HepG2 (cell line): ENCODE results near the gene LSM5. TPM values are rescaled to one million over a fixed set of nuclear protein-coding genes. Genes with fewer than 3 reads are reported as not detected.

Experiments
- CEBPB ChIP-seq: IDR thresholded peaks from 2 replicates; pipeline ENCODE4 v1.6.1; 2011; ENCODE audit warnings: low read depth, low read length, improper control_type of control experiment, borderline replicate concordance
- KDM5A ChIP-seq: fragments of 200-600 bp; sonication (generic); IDR thresholded peaks from 2 replicates; pipeline ENCODE4 v1.7.0; 2018; ENCODE audit warnings: antibody characterized with exemption, mild to moderate bottlenecking, low read length, borderline replicate concordance
- KMT2B ChIP-seq: IDR thresholded peaks from 2 replicates; pipeline ENCODE4 v1.6.1; 2016; ENCODE audit warnings: missing genetic modification reagents, missing compliant biosample characterization
- MTA3 ChIP-seq: sonication (generic); formaldehyde crosslinking; IDR thresholded peaks from 2 replicates; pipeline ENCODE4 v1.4.0; 2020; ENCODE audit warnings: missing genetic modification reagents
- SIN3B ChIP-seq: fragments of 150-350 bp; IDR thresholded peaks from 2 replicates; pipeline ENCODE4 v1.6.1; 2014; ENCODE audit warnings: low read length
- THAP11 ChIP-seq: IDR thresholded peaks from 2 replicates; pipeline ENCODE4 v1.6.1; 2016; ENCODE audit warnings: missing biosample characterization, missing genetic modification reagents
- TRIM24 ChIP-seq: sonication (generic); formaldehyde crosslinking; IDR thresholded peaks from 2 replicates; pipeline ENCODE4 v1.8.0; 2022; ENCODE audit warnings: mild to moderate bottlenecking, missing genetic modification reagents
- ZNF121 ChIP-seq: sonication (generic); formaldehyde crosslinking; IDR thresholded peaks from 2 replicates; pipeline ENCODE4 v1.5.0; 2020; ENCODE audit warnings: mild to moderate bottlenecking, missing genetic modification reagents
- ZNF44 ChIP-seq: sonication (generic); formaldehyde crosslinking; IDR thresholded peaks from 2 replicates; pipeline ENCODE4 v1.5.1; 2020; ENCODE audit warnings: mild to moderate bottlenecking, missing genetic modification reagents
- polyA plus RNA-seq, 8 experiments: library from polyadenylated mRNA; depleted of rRNA in 3 of 8; stranded (reverse) in 7 of 8; unstranded in 1 of 8; fragments of >200 nt; fragmentation: Illumina TruSeq in 4 of 8; extraction: Trizol in 4 of 8; gene quantifications; 2 replicates each; pipeline versions ENCODE4 v1.2.1 to v1.2.3, GENCODE V29; 2011 to 2016; ENCODE audit warnings: low read depth in 4 of 8, missing spikeins in 1 of 8, mixed read lengths in 1 of 8; ENCODE audit not compliant: insufficient read depth in 1 of 8
- total RNA-seq, 5 experiments: library from RNA; depleted of rRNA; stranded (reverse); fragments of >200 nt; fragmentation: Illumina TruSeq; extraction: Trizol; gene quantifications; 2 replicates each; pipeline ENCODE4 v1.2.3, GENCODE V29; 2016; ENCODE audit warnings: low read depth in 1 of 5
- TF ChIP-seq, protein P1 (sequence below): sonication (generic); formaldehyde crosslinking; IDR thresholded peaks from 2 replicates; pipeline ENCODE4 v1.5.0; 2020; ENCODE audit warnings: mild to moderate bottlenecking, missing genetic modification reagents, borderline replicate concordance
- TF ChIP-seq, protein P2 (sequence below): sonication (generic); formaldehyde crosslinking; IDR thresholded peaks from 2 replicates; pipeline ENCODE4 v1.5.0; 2020; ENCODE audit warnings: missing genetic modification reagents
- TF ChIP-seq, protein P3 (sequence below): sonication (generic); formaldehyde crosslinking; IDR thresholded peaks from 2 replicates; pipeline ENCODE4 v1.4.0; 2020; ENCODE audit warnings: mild to moderate bottlenecking, missing genetic modification reagents
- TF ChIP-seq, protein P4 (sequence below): sonication (generic); formaldehyde crosslinking; IDR thresholded peaks from 2 replicates; pipeline ENCODE4 v1.4.0; 2020; ENCODE audit warnings: missing genetic modification reagents
- TF ChIP-seq, protein P5 (sequence below): sonication (generic); formaldehyde crosslinking; IDR thresholded peaks from 2 replicates; pipeline ENCODE4 v1.5.1; 2020; ENCODE audit warnings: mild to moderate bottlenecking, moderate library complexity, missing genetic modification reagents

The LSM5 gene
- total and polyA plus RNA-seq, 2 of the 13 experiments (the other 11 are each of a cell fraction or from before 2014, with no cell fraction given) = 30.3 to 183 TPM

DNA sequence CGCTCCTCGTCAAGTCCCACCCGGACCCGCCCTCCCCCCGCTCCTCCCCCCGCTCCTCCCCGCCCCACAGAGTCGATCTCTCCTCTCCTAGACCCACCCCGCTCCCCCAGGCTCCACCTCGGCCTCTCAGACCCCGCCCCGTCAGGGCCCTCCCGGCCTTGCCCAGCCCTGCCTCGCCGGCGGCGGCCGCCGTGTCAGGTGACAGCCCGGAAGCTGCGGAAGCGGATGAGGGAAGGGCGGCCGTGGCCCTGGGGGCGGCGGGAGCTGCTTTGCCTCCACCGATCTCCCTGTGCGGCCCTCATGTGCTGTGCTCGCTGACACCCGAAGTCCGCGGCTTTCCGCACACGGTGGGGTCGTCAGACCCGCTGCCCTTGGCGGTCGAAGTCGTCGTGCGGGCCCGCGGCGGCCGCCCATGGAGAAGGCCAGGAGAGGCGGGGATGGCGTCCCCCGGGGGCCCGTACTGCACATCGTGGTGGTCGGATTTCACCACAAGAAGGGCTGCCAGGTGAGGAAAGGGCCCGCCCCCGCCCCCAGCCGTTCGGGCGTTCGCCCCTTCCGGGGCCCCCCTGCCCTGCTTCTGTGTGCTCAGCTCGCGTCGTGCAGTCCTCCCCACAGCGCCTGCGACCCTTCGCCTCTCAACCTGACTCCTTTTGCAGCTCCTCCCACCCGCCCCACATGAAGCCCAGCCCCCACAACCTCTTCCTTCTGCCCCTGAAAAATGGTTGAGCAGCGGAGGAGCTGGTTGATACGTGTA is 5.3 kb upstream of the LSM5 start, which contains the start of gene AVL9 (continued):
- TF ChIP-seq, protein P1, sequence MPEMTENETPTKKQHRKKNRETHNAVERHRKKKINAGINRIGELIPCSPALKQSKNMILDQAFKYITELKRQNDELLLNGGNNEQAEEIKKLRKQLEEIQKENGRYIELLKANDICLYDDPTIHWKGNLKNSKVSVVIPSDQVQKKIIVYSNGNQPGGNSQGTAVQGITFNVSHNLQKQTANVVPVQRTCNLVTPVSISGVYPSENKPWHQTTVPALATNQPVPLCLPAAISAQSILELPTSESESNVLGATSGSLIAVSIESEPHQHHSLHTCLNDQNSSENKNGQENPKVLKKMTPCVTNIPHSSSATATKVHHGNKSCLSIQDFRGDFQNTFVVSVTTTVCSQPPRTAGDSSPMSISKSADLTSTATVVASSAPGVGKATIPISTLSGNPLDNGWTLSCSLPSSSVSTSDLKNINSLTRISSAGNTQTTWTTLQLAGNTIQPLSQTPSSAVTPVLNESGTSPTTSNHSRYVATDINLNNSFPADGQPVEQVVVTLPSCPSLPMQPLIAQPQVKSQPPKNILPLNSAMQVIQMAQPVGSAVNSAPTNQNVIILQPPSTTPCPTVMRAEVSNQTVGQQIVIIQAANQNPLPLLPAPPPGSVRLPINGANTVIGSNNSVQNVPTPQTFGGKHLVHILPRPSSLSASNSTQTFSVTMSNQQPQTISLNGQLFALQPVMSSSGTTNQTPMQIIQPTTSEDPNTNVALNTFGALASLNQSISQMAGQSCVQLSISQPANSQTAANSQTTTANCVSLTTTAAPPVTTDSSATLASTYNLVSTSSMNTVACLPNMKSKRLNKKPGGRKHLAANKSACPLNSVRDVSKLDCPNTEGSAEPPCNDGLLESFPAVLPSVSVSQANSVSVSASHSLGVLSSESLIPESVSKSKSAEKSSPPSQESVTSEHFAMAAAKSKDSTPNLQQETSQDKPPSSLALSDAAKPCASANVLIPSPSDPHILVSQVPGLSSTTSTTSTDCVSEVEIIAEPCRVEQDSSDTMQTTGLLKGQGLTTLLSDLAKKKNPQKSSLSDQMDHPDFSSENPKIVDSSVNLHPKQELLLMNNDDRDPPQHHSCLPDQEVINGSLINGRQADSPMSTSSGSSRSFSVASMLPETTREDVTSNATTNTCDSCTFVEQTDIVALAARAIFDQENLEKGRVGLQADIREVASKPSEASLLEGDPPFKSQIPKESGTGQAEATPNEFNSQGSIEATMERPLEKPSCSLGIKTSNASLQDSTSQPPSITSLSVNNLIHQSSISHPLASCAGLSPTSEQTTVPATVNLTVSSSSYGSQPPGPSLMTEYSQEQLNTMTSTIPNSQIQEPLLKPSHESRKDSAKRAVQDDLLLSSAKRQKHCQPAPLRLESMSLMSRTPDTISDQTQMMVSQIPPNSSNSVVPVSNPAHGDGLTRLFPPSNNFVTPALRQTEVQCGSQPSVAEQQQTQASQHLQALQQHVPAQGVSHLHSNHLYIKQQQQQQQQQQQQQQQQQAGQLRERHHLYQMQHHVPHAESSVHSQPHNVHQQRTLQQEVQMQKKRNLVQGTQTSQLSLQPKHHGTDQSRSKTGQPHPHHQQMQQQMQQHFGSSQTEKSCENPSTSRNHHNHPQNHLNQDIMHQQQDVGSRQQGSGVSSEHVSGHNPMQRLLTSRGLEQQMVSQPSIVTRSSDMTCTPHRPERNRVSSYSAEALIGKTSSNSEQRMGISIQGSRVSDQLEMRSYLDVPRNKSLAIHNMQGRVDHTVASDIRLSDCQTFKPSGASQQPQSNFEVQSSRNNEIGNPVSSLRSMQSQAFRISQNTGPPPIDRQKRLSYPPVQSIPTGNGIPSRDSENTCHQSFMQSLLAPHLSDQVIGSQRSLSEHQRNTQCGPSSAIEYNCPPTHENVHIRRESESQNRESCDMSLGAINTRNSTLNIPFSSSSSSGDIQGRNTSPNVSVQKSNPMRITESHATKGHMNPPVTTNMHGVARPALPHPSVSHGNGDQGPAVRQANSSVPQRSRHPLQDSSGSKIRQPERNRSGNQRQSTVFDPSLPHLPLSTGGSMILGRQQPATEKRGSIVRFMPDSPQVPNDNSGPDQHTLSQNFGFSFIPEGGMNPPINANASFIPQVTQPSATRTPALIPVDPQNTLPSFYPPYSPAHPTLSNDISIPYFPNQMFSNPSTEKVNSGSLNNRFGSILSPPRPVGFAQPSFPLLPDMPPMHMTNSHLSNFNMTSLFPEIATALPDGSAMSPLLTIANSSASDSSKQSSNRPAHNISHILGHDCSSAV (CRISPR knock-in tag) = no peak
- TF ChIP-seq SIN3B = no peak
- TF ChIP-seq, protein P2, sequence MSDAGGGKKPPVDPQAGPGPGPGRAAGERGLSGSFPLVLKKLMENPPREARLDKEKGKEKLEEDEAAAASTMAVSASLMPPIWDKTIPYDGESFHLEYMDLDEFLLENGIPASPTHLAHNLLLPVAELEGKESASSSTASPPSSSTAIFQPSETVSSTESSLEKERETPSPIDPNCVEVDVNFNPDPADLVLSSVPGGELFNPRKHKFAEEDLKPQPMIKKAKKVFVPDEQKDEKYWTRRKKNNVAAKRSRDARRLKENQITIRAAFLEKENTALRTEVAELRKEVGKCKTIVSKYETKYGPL (CRISPR knock-in tag) = no peak
- TF ChIP-seq THAP11 (CRISPR knock-in tag) = peak; percentile 85
- TF ChIP-seq, protein P3, sequence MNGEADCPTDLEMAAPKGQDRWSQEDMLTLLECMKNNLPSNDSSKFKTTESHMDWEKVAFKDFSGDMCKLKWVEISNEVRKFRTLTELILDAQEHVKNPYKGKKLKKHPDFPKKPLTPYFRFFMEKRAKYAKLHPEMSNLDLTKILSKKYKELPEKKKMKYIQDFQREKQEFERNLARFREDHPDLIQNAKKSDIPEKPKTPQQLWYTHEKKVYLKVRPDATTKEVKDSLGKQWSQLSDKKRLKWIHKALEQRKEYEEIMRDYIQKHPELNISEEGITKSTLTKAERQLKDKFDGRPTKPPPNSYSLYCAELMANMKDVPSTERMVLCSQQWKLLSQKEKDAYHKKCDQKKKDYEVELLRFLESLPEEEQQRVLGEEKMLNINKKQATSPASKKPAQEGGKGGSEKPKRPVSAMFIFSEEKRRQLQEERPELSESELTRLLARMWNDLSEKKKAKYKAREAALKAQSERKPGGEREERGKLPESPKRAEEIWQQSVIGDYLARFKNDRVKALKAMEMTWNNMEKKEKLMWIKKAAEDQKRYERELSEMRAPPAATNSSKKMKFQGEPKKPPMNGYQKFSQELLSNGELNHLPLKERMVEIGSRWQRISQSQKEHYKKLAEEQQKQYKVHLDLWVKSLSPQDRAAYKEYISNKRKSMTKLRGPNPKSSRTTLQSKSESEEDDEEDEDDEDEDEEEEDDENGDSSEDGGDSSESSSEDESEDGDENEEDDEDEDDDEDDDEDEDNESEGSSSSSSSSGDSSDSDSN (CRISPR knock-in tag) = peak; percentile 95
- TF ChIP-seq KDM5A = peak; percentile 46; the same call in 1 of the 2 replicates
- no peak for TF ChIP-seq TRIM24 (CRISPR knock-in tag)
- TF ChIP-seq KMT2B = peak; percentile 79
- no peak for TF ChIP-seq ZNF121
- TF ChIP-seq, protein P4, sequence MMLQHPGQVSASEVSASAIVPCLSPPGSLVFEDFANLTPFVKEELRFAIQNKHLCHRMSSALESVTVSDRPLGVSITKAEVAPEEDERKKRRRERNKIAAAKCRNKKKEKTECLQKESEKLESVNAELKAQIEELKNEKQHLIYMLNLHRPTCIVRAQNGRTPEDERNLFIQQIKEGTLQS = peak; percentile 39; the same call in 1 of the 2 replicates
- no peak for TF ChIP-seq CEBPB
- no peak for TF ChIP-seq ZNF44 (CRISPR knock-in tag)
- TF ChIP-seq, protein P5, sequence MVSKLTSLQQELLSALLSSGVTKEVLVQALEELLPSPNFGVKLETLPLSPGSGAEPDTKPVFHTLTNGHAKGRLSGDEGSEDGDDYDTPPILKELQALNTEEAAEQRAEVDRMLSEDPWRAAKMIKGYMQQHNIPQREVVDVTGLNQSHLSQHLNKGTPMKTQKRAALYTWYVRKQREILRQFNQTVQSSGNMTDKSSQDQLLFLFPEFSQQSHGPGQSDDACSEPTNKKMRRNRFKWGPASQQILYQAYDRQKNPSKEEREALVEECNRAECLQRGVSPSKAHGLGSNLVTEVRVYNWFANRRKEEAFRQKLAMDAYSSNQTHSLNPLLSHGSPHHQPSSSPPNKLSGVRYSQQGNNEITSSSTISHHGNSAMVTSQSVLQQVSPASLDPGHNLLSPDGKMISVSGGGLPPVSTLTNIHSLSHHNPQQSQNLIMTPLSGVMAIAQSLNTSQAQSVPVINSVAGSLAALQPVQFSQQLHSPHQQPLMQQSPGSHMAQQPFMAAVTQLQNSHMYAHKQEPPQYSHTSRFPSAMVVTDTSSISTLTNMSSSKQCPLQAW = peak; percentile 85
- 0 out of 2 replicates have a peak, but pooled peaks have one; percentile 27 for TF ChIP-seq MTA3 (CRISPR knock-in tag)
